ENCODE results near the gene TMEM205. TPM values are rescaled to one million over a fixed set of nuclear protein-coding genes. Genes with fewer than 3 reads are reported as not detected.

The TMEM205 gene
- total and polyA plus RNA-seq, 2 of the 8 experiments (the other 6 are each of a cell fraction or from before 2014, with no cell fraction given) = 73.5 to 423 TPM

GRCh38 chr19:11296264-11296663 is 49.8 kb downstream of the TMEM205 start (continued):
- TF ChIP-seq CHD7 (IDR thresholded peaks at IDR 0.05; ENCODE audit: insufficient replicate concordance, low read length) = no peak
- no peak for TF ChIP-seq SP1 (IDR thresholded peaks at IDR 0.05; ENCODE audit: low read depth, low read length)
- TF ChIP-seq YY1 (IDR thresholded peaks at IDR 0.05; ENCODE audit: low read depth, low read length) = no peak
- TF ChIP-seq JUN (IDR thresholded peaks at IDR 0.05; ENCODE audit: low read depth, low read length) = no peak
- TF ChIP-seq, protein P1, sequence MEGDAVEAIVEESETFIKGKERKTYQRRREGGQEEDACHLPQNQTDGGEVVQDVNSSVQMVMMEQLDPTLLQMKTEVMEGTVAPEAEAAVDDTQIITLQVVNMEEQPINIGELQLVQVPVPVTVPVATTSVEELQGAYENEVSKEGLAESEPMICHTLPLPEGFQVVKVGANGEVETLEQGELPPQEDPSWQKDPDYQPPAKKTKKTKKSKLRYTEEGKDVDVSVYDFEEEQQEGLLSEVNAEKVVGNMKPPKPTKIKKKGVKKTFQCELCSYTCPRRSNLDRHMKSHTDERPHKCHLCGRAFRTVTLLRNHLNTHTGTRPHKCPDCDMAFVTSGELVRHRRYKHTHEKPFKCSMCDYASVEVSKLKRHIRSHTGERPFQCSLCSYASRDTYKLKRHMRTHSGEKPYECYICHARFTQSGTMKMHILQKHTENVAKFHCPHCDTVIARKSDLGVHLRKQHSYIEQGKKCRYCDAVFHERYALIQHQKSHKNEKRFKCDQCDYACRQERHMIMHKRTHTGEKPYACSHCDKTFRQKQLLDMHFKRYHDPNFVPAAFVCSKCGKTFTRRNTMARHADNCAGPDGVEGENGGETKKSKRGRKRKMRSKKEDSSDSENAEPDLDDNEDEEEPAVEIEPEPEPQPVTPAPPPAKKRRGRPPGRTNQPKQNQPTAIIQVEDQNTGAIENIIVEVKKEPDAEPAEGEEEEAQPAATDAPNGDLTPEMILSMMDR (IDR thresholded peaks at IDR 0.05; ENCODE audit: control extremely low read depth in 1 of 3, insufficient read depth in 1 of 3, low read depth in 1 of 3, low read length in 3 of 3) = no peak
- TF ChIP-seq KDM4A (IDR thresholded peaks at IDR 0.05; ENCODE audit: low read depth, low read length, severe bottlenecking) = no peak
- no peak for TF ChIP-seq FOSL1 (IDR thresholded peaks at IDR 0.05; ENCODE audit: insufficient read depth, low read depth, low read length)
- TF ChIP-seq BRCA1 (IDR thresholded peaks at IDR 0.05; ENCODE audit: low read depth, low read length) = no peak
- no peak for TF ChIP-seq RFX5 (IDR thresholded peaks at IDR 0.05; ENCODE audit: borderline replicate concordance, low read depth, low read length)
- no peak for TF ChIP-seq POLR2AphosphoS5 (IDR thresholded peaks at IDR 0.05; ENCODE audit: low read depth, low read length)
